Testis (tissue), 3 donors: ENCODE results near the gene MS4A8. TPM values are rescaled to one million over a fixed set of nuclear protein-coding genes. Genes with fewer than 3 reads are reported as not detected.

ENCODE experiments used
- DNase-seq: peaks from one replicate; pipeline ENCODE4 v3.0.0-alpha.2; 2019
- H3K27ac ChIP-seq, 2 donors: fragments of 200-600 bp; sonication (generic); one replicate each; pipeline ENCODE4 v1.5.1; 2019
- H3K27me3 ChIP-seq: fragments of 200-600 bp; sonication (generic); one replicate; pipeline ENCODE4 v1.5.1; 2019
- H3K36me3 ChIP-seq: fragments of 200-600 bp; sonication (generic); one replicate; pipeline ENCODE4 v1.5.1; 2017; ENCODE audit warnings: low read depth; ENCODE audit errors: missing control alignments
- H3K4me1 ChIP-seq: fragments of 200-600 bp; sonication (generic); one replicate; pipeline ENCODE4 v1.5.1; 2019
- H3K4me3 ChIP-seq, 2 donors: fragments of 200-600 bp; sonication (generic); one replicate each; pipeline ENCODE4 v1.5.1; 2017 to 2019
- H3K9me3 ChIP-seq: fragments of 200-600 bp; sonication (generic); one replicate; pipeline ENCODE4 v1.5.1; 2017
- CTCF ChIP-seq, 3 experiments: fragments of 450-650 bp in 2 of 3; fragments of 200-600 bp in 1 of 3; sonication (generic) in 1 of 3; IDR thresholded peaks; one replicate each; pipeline ENCODE4 v1.5.1; 2016 to 2019; ENCODE audit warnings: antibody characterized with exemption in 3 of 3, mild to moderate bottlenecking in 2 of 3, moderate library complexity in 1 of 3
- POLR2A ChIP-seq: fragments of 450-650 bp; IDR thresholded peaks from one replicate; pipeline ENCODE4 v1.6.1; 2017; ENCODE audit warnings: antibody characterized with exemption, mild to moderate bottlenecking, moderate library complexity
- WGBS, 2 donors: methylation state at CpG; one replicate each; pipeline ENCODE4 v1.1.5; 2018; 5-methylcytosine and 5-hydroxymethylcytosine counted together
- intact Hi-C: fragments of 100-400 bp; cut with DNase I; formaldehyde crosslinking; loops from one replicate; pipeline ENCODE4 v1.15.1; 2023; ENCODE audit warnings: low total_unique reads
- polyA plus RNA-seq: library from polyadenylated mRNA; stranded (reverse); fragments of 350-450 nt; fragmentation: Illumina TruSeq; extraction: RNeasy Lipid Tissue Mini Kit (QIAGEN cat#74804); gene quantifications from one replicate; pipeline ENCODE4 v1.2.3, GENCODE V29; 2014; ENCODE audit warnings: low read depth, low replicate concordance; ENCODE audit not compliant: insufficient read depth
- total RNA-seq, 2 donors: library from RNA; depleted of rRNA; stranded (reverse); fragments of >200 nt; gene quantifications; one replicate each; pipeline ENCODE4 v1.2.3, GENCODE V29; 2016

The MS4A8 gene
- total and polyA plus RNA-seq, 3 donors from 2014 or later = 0.31 to 3.3 (median 0.43) TPM

GRCh38 chr11:60719391-60719790, 20.0 kb downstream of the MS4A8 start:
- Histone ChIP-seq H3K36me3 (no peaks in the 10 kb centered on the region), H3K9me3 (no peaks in the 10 kb centered on the region), H3K27me3 (no peaks in the 10 kb centered on the region), H3K27ac (no peak overlapping the region), H3K4me3 (no peak overlapping the region), H3K4me1 (no peaks in the 10 kb centered on the region)
- intact Hi-C loops = no loop called here
- TF ChIP-seq POLR2A = no peak
- TF ChIP-seq CTCF (IDR thresholded peaks at IDR 0.05) = no peak
- DNase-seq = no peak
- 87 to 89% methylated on average over 4 of the region's 4 CpGs for WGBS, 2 donors

GRCh38 chr11:60720460-60720859, 21.0 kb downstream of the MS4A8 start:
- no peak overlapping the region for H3K27ac ChIP-seq
- H3K4me1 ChIP-seq = no peaks in the 10 kb centered on the region
- H3K36me3 ChIP-seq = no peaks in the 10 kb centered on the region
- no peak overlapping the region for H3K4me3 ChIP-seq
- intact Hi-C loops = no loop called here
- DNase-seq = no peak
- TF ChIP-seq POLR2A (no peak), CTCF (IDR thresholded peaks at IDR 0.05) (no peak)
- 86 to 88% methylated on average over 6 of the region's 6 CpGs for WGBS, 2 donors
- H3K9me3 ChIP-seq = no peaks in the 10 kb centered on the region
- H3K27me3 ChIP-seq = no peaks in the 10 kb centered on the region

GRCh38 chr11:60724420-60724819, 25.0 kb downstream of the MS4A8 start, which contains the start of gene MS4A18:
Gene MS4A18 (plus strand): TSS chr11:60724720.
- 83 to 87% methylated on average over 3 of the region's 3 CpGs for WGBS, 2 donors
- no peaks in the 10 kb centered on the region for H3K27me3 ChIP-seq
- no peak within 1 kb of the TSS for H3K4me3 ChIP-seq
- TF ChIP-seq CTCF (IDR thresholded peaks at IDR 0.05) (no peak), POLR2A (no peak)
- no peak within 1 kb of the TSS for H3K27ac ChIP-seq
- no peaks in the 10 kb centered on the region for H3K4me1 ChIP-seq
- no peaks in the 10 kb centered on the region for H3K9me3 ChIP-seq
- H3K36me3 ChIP-seq = no peaks in the 10 kb centered on the region
- intact Hi-C loops = no loop called here
- DNase-seq = no peak

- no peak overlapping the region for H3K4me3 ChIP-seq
- no peaks in the 10 kb centered on the region for H3K27me3 ChIP-seq
- H3K4me1 ChIP-seq = no peaks in the 10 kb centered on the region
- no peaks in the 10 kb centered on the region for H3K9me3 ChIP-seq
- intact Hi-C loops = no loop called here
- 57 to 78% methylated on average over 1 of the region's 1 CpG for WGBS, 2 donors
- H3K36me3 ChIP-seq = no peaks in the 10 kb centered on the region
- no peak overlapping the region for H3K27ac ChIP-seq
- no peak for DNase-seq
- TF ChIP-seq POLR2A = no peak
- TF ChIP-seq CTCF (IDR thresholded peaks at IDR 0.05) = no peak
Measured at GRCh38 chr11:60725592-60725991, 26.2 kb downstream of the MS4A8 start.

- TF ChIP-seq POLR2A (no peak), CTCF (IDR thresholded peaks at IDR 0.05) (no peak)
- intact Hi-C loops = no loop called here
- WGBS, 2 donors = 48 to 57% methylated on average over 8 of the region's 8 CpGs
- Histone ChIP-seq H3K9me3 (no peaks in the 10 kb centered on the region), H3K36me3 (no peaks in the 10 kb centered on the region), H3K27ac (no peak overlapping the region), H3K4me1 (no peaks in the 10 kb centered on the region), H3K4me3 (no peak overlapping the region), H3K27me3 (no peaks in the 10 kb centered on the region)
- no peak for DNase-seq
Measured at GRCh38 chr11:60731586-60731985, 32.2 kb downstream of the MS4A8 start.
